ENCODE results near the gene RYR1. TPM values are rescaled to one million over a fixed set of nuclear protein-coding genes. Genes with fewer than 3 reads are reported as not detected.

RYR1 gene
- total RNA-seq, 1 donor from 2014 or later: 7.4 TPM

DNA sequence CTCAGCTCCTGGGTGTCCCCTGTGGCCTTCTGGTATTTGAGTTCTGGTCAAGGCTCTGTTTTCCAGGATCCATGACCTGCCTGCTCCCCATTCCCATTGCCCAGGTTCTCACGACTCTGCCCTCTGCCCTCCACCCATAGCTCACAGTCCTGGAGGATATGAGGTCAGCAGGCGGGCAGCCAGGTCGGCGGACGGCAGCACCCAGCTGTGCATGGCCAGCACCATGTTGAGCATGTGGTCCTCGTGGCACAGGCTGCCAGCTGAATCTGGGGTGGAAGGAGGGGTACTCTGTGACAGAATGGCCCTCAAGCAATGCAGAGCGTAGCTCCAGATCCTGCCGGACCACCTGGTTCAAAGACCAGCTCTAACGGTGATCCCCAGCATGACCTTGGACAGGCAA is 12.6 kb upstream of the RYR1 start:
- DNase-seq (ENCODE audit: low read depth) (no peak), FAIRE-seq (no peak)

DNA sequence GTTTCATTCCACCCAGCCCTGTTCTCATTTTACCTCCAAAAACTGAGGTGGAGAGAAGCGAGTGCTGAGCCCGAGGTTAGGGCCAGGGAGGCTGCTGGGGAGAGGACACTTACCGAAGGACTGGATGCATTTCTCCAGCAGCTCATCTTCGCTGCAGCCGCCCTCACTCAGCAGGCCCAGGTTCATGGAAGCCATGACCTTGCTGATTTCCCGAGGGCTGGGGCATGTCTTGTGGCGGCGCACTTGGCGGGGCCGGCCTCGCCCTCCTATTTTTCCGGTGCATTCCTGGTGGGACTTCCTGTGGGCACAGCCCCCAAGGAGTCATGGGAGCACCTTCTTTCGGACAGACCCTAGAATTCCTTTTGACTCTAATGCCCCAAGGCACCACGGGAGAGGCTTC is 11.6 kb upstream of the RYR1 start:
- no peaks in the 10 kb centered on the region for H3K36me3 ChIP-seq (ENCODE audit: control insufficient read depth, insufficient read depth, low read length)
- no peaks in the 10 kb centered on the region for H3K27me3 ChIP-seq (ENCODE audit: control insufficient read depth, insufficient read depth, low read length)
- TF ChIP-seq, protein P1, sequence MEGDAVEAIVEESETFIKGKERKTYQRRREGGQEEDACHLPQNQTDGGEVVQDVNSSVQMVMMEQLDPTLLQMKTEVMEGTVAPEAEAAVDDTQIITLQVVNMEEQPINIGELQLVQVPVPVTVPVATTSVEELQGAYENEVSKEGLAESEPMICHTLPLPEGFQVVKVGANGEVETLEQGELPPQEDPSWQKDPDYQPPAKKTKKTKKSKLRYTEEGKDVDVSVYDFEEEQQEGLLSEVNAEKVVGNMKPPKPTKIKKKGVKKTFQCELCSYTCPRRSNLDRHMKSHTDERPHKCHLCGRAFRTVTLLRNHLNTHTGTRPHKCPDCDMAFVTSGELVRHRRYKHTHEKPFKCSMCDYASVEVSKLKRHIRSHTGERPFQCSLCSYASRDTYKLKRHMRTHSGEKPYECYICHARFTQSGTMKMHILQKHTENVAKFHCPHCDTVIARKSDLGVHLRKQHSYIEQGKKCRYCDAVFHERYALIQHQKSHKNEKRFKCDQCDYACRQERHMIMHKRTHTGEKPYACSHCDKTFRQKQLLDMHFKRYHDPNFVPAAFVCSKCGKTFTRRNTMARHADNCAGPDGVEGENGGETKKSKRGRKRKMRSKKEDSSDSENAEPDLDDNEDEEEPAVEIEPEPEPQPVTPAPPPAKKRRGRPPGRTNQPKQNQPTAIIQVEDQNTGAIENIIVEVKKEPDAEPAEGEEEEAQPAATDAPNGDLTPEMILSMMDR (IDR thresholded peaks at IDR 0.05; ENCODE audit: insufficient read depth, low read length, severe bottlenecking): no peak
- FAIRE-seq (no peak), DNase-seq (ENCODE audit: low read depth) (no peak)
- H3K4me3 ChIP-seq (ENCODE audit: low read depth, low read length): no peak overlapping the region

More for the DNA sequence above, 12.6 kb upstream of the RYR1 start:
- TF ChIP-seq, protein P1 (IDR thresholded peaks at IDR 0.05; ENCODE audit: insufficient read depth, low read length, severe bottlenecking): no peak
- no peak overlapping the region for H3K4me3 ChIP-seq (ENCODE audit: low read depth, low read length)
- H3K36me3 ChIP-seq (ENCODE audit: control insufficient read depth, insufficient read depth, low read length): no peaks in the 10 kb centered on the region
- H3K27me3 ChIP-seq (ENCODE audit: control insufficient read depth, insufficient read depth, low read length): no peaks in the 10 kb centered on the region

DNA sequence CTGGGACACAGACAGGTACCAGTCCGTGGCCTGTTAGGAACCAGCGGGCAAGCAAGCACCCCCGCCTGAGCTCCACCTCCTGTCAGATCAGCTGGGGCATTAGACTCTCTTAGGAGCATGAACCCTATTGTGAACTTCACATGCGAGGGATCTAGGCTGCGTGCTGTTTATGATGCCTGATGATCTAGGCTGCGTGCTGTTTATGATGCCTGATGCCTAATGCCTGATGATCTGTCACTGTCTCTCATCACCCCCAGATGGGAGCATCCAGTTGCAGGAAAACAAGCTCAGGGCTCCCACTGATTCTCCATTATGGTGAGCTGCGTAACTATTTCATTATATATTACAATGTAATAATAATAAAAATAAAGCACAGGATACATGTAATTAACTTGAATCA is 11.1 kb upstream of the RYR1 start:
- Histone ChIP-seq H3K4me3 (ENCODE audit: low read depth, low read length) (no peak overlapping the region), H3K27me3 (ENCODE audit: control insufficient read depth, insufficient read depth, low read length) (no peaks in the 10 kb centered on the region), H3K36me3 (ENCODE audit: control insufficient read depth, insufficient read depth, low read length) (no peaks in the 10 kb centered on the region)
- FAIRE-seq (no peak), DNase-seq (ENCODE audit: low read depth) (no peak)
- TF ChIP-seq, protein P1 (IDR thresholded peaks at IDR 0.05; ENCODE audit: insufficient read depth, low read length, severe bottlenecking): no peak

DNA sequence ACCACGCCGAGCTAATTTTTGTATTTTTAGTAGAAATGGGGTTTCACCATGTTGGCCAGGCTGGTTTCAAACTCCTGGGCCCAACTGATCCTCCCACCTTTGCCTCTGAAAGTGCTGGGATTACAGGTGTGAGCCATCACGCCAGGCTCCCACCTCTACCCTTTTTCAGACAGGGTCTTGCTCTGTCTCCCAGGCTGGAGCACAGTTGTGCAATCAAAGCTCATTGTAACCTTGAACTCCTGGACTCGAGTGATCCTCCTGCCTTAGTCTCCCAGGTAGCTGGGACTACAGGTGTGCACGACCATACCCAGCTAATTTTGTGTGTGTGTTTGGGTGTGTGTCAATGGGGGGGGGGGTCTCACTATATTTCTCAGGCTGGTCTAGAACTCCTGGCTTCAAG is 9.2 kb upstream of the RYR1 start:
- FAIRE-seq (no peak), DNase-seq (ENCODE audit: low read depth) (no peak)
- no peaks in the 10 kb centered on the region for H3K36me3 ChIP-seq (ENCODE audit: control insufficient read depth, insufficient read depth, low read length)
- H3K4me3 ChIP-seq (ENCODE audit: low read depth, low read length): no peak overlapping the region
- TF ChIP-seq, protein P1 (IDR thresholded peaks at IDR 0.05; ENCODE audit: insufficient read depth, low read length, severe bottlenecking): no peak
- no peaks in the 10 kb centered on the region for H3K27me3 ChIP-seq (ENCODE audit: control insufficient read depth, insufficient read depth, low read length)

DNA sequence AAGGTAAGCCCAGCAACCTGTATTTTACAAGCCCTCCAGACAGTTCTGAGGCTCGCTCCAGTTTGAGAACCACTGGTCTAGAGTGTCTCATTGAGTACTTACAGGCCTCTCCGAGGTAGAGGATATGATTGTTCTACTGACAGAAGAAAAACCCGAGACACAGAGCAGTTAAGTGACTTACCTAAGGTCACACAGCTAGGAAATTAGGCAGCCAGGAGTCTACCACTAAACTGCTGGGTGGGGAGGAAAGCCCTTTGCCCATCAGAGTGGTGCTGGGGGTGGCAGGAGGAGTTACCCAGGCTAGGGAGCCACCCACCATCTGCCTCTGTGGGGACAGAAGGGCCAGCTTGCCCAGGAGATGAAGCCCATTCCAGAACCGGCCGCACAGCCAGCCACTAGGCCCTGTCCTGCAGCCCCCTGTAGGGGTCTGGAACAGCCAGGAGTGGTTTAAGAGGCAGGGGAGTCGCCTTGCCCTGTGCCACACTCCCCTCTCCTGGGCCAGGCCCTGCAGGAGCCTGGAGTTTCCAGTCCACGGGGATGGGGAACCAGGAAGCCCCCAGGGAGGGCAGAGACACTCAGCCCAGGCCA is 8.2 kb upstream of the RYR1 start:
- TF ChIP-seq, protein P1 (IDR thresholded peaks at IDR 0.05; ENCODE audit: insufficient read depth, low read length, severe bottlenecking): no peak
- FAIRE-seq (no peak), DNase-seq (ENCODE audit: low read depth) (no peak)
- Histone ChIP-seq H3K4me3 (ENCODE audit: low read depth, low read length) (no peak overlapping the region), H3K36me3 (ENCODE audit: control insufficient read depth, insufficient read depth, low read length) (no peaks in the 10 kb centered on the region), H3K27me3 (ENCODE audit: control insufficient read depth, insufficient read depth, low read length) (no peaks in the 10 kb centered on the region)

Data from bronchial epithelial cell (primary cell).